Endothelial cell of umbilical vein (primary cell): ENCODE measurements around the gene LMX1A. TPM values are rescaled to one million over a fixed set of nuclear protein-coding genes. Genes with fewer than 3 reads are reported as not detected.

Experiments
- BruUV-seq: library from RNA; stranded (reverse); fragments of 400-500 nt; replicated peaks from 2 replicates; lab custom pipeline; 2021; lab: Mats Ljungman, UMichigan
- CTCF ChIA-PET: fragments of 300-600, 350-600 bp; sonication (Branson Sonifier 250); formaldehyde crosslinking; loops from one replicate; lab custom pipeline; 2021; ENCODE audit warnings: antibody characterized with exemption, inconsistent platforms; lab: Charles Lee
- POLR2A ChIA-PET: fragments of 300-600, 350-600 bp; sonication (Branson Sonifier 250); formaldehyde crosslinking; loops from one replicate; lab custom pipeline; 2021; ENCODE audit warnings: antibody characterized with exemption, inconsistent platforms; lab: Charles Lee
- DNase-seq: peaks from one replicate; pipeline ENCODE4 v3.0.0-alpha.2; 2011; ENCODE audit warnings: low read depth, low spot score
- FAIRE-seq: peaks from 2 replicates; lab custom pipeline; 2011; peaks lifted over from hg19 to GRCh38; lab: Jason Lieb, UNC
- H2AFZ ChIP-seq: 2 replicates; pipeline ENCODE4 v1.6.0; 2012; ENCODE audit warnings: low read depth, low read length, control low read depth, inconsistent platforms
- H3K27ac ChIP-seq: 2 replicates; pipeline ENCODE4 v1.5.1; 2011; ENCODE audit warnings: low read depth, mild to moderate bottlenecking, control low read depth, low read length, moderate library complexity; ENCODE audit not compliant: insufficient read depth
- H3K27me3 ChIP-seq, 2 experiments: 2 replicates each; pipeline versions ENCODE4 v1.6.0 to v1.6.1; 2011; ENCODE audit warnings: low read length in 2 of 2, mixed read lengths in 1 of 2; ENCODE audit not compliant: control insufficient read depth in 2 of 2, insufficient read depth in 2 of 2
- H3K36me3 ChIP-seq, 2 experiments: 2 replicates in 1 of 2; 3 replicates in 1 of 2; pipeline ENCODE4 v1.5.1; 2011; ENCODE audit warnings: low read length in 2 of 2, mild to moderate bottlenecking in 1 of 2, moderate library complexity in 1 of 2; ENCODE audit not compliant: control insufficient read depth in 2 of 2, insufficient read depth in 2 of 2; ENCODE audit errors: extremely low read depth in 1 of 2
- H3K4me1 ChIP-seq: 3 replicates; pipeline ENCODE4 v1.5.1; 2011; ENCODE audit warnings: mild to moderate bottlenecking, low read length; ENCODE audit not compliant: control insufficient read depth, insufficient read depth; ENCODE audit errors: extremely low read depth
- H3K4me2 ChIP-seq: 2 replicates; pipeline ENCODE4 v1.6.1; 2011; ENCODE audit warnings: low read length, control low read depth, mixed read lengths; ENCODE audit not compliant: insufficient read depth
- H3K4me3 ChIP-seq, 3 experiments: fragments of 200-600 bp in 1 of 3; sonication (generic), shearing (Covaris generic) in 1 of 3; replicated peaks in 1 of 3; 2 replicates each; pipeline ENCODE4 v1.5.1; 2011 to 2016; ENCODE audit warnings: control low read depth in 3 of 3, low read length in 3 of 3, mild to moderate bottlenecking in 2 of 3, inconsistent platforms in 1 of 3, low read depth in 1 of 3, moderate library complexity in 1 of 3; ENCODE audit not compliant: insufficient read depth in 1 of 3
- H3K79me2 ChIP-seq: 2 replicates; pipeline ENCODE4 v1.6.0; 2012; ENCODE audit warnings: low read length, inconsistent platforms; ENCODE audit not compliant: control insufficient read depth, insufficient read depth
- H3K9ac ChIP-seq: replicated peaks from 2 replicates; pipeline ENCODE3; 2011; ENCODE audit warnings: low read length, control low read depth; ENCODE audit not compliant: insufficient read depth; ENCODE audit errors: extremely low read depth
- H3K9me1 ChIP-seq: replicated peaks from 3 replicates; pipeline ENCODE4 v1.6.0; 2011; ENCODE audit warnings: mild to moderate bottlenecking, low read length; ENCODE audit not compliant: control insufficient read depth, insufficient read depth; ENCODE audit errors: extremely low read depth
- H3K9me3 ChIP-seq: replicated peaks from 2 replicates; pipeline ENCODE4 v1.5.1; 2012; ENCODE audit warnings: low read length, inconsistent platforms; ENCODE audit not compliant: control insufficient read depth, insufficient read depth
- H4K20me1 ChIP-seq: replicated peaks from 2 replicates; pipeline ENCODE3; 2011; ENCODE audit warnings: mild to moderate bottlenecking, low read length; ENCODE audit not compliant: control insufficient read depth, insufficient read depth; ENCODE audit errors: extremely low read depth
- EZH2 ChIP-seq: IDR thresholded peaks from 2 replicates; pipeline ENCODE4 v1.6.1; 2012; ENCODE audit warnings: borderline replicate concordance, low read depth, mild to moderate bottlenecking, moderate library complexity, low read length, inconsistent platforms; ENCODE audit not compliant: severe bottlenecking
- FOS ChIP-seq: IDR thresholded peaks from 2 replicates; pipeline ENCODE4 v1.6.1; 2011; ENCODE audit warnings: mild to moderate bottlenecking, low read length, moderate library complexity, borderline replicate concordance; ENCODE audit not compliant: insufficient read depth
- JUN ChIP-seq: IDR thresholded peaks from 2 replicates; pipeline ENCODE4 v1.6.1; 2011; ENCODE audit warnings: borderline replicate concordance, low read depth; ENCODE audit not compliant: insufficient read length, insufficient read depth
- MAX ChIP-seq: IDR thresholded peaks from 2 replicates; pipeline ENCODE4 v1.6.1; 2011; ENCODE audit not compliant: insufficient read depth, insufficient read length
- MYC ChIP-seq: IDR thresholded peaks from one replicate; pipeline ENCODE4 v1.6.1; 2011; ENCODE audit warnings: mild to moderate bottlenecking, low read depth, low read length
- POLR2A ChIP-seq: IDR thresholded peaks from 2 replicates; pipeline ENCODE4 v1.6.1; 2012; ENCODE audit warnings: low read depth, mild to moderate bottlenecking, control low read depth, low read length
- POLR2AphosphoS5 ChIP-seq: IDR thresholded peaks from 2 replicates; pipeline ENCODE4 v1.6.1; 2012; ENCODE audit warnings: low read depth, mild to moderate bottlenecking, control low read depth, low read length, moderate library complexity; ENCODE audit not compliant: insufficient read depth
- dilution Hi-C: fragments of 300-500 bp; cut with MboI; formaldehyde crosslinking; loops from one replicate; pipeline ENCODE4 v1.15.0; 2019; ENCODE audit warnings: low sequenced_read_pairs; ENCODE audit not compliant: extremely low pct_ligation_motif_present
- intact Hi-C: fragments of 100-400 bp; cut with micrococcal nuclease; formaldehyde crosslinking; loops from one replicate; pipeline ENCODE4 v1.10.0; 2022
- polyA plus RNA-seq, 4 experiments: library from polyadenylated mRNA; depleted of rRNA in 3 of 4; stranded (reverse) in 3 of 4; unstranded in 1 of 4; fragments of >200 nt; gene quantifications; 2 replicates each; pipeline versions ENCODE4 v1.2.1 to v1.2.3, GENCODE V29; 2011 to 2012; ENCODE audit warnings: missing spikeins in 1 of 4
- total RNA-seq: library from RNA; stranded (reverse); gene quantifications from 2 replicates; pipeline ENCODE4 v1.2.3, GENCODE V29; 2021
- TF ChIP-seq, protein P1 (sequence below), 2 donors: IDR thresholded peaks; 1 replicate in 1 of 2; 2 replicates in 1 of 2; pipeline ENCODE4 v1.5.1; 2011; ENCODE audit warnings: low read length in 2 of 2, mild to moderate bottlenecking in 2 of 2, moderate library complexity in 2 of 2, control low read depth in 1 of 2, inconsistent platforms in 1 of 2, low read depth in 1 of 2; ENCODE audit not compliant: insufficient read depth in 1 of 2; ENCODE audit errors: extremely low read depth in 1 of 2

The LMX1A gene
- total and polyA plus RNA-seq, 2 donors (not counting 3 experiments of a cell fraction or from before 2014, with no cell fraction given), result not detected

- Histone ChIP-seq H2AFZ (no peak overlapping the region), H3K9me1 (no peaks in the 10 kb centered on the region), H3K27me3 (no peaks in the 10 kb centered on the region), H3K9ac (no peak overlapping the region), H3K9me3 (no peaks in the 10 kb centered on the region), H3K36me3 (no peaks in the 10 kb centered on the region), H3K4me2 (no peak overlapping the region), H3K4me3 (no peak overlapping the region), H3K4me1 (no peaks in the 10 kb centered on the region), H3K79me2 (no peaks in the 10 kb centered on the region), H3K27ac (no peak overlapping the region), H4K20me1 (no peaks in the 10 kb centered on the region)
- intact Hi-C loops, result no loop called here
- dilution Hi-C loops, result no loop called here
- CTCF ChIA-PET, result no interaction called here
- FAIRE-seq (no peak), DNase-seq (no peak)
- POLR2A ChIA-PET, result no interaction called here
- TF ChIP-seq JUN (no peak), MYC (no peak), POLR2AphosphoS5 (no peak), EZH2 (no peak), MAX (no peak), POLR2A (no peak), FOS (no peak)
- TF ChIP-seq, protein P1, sequence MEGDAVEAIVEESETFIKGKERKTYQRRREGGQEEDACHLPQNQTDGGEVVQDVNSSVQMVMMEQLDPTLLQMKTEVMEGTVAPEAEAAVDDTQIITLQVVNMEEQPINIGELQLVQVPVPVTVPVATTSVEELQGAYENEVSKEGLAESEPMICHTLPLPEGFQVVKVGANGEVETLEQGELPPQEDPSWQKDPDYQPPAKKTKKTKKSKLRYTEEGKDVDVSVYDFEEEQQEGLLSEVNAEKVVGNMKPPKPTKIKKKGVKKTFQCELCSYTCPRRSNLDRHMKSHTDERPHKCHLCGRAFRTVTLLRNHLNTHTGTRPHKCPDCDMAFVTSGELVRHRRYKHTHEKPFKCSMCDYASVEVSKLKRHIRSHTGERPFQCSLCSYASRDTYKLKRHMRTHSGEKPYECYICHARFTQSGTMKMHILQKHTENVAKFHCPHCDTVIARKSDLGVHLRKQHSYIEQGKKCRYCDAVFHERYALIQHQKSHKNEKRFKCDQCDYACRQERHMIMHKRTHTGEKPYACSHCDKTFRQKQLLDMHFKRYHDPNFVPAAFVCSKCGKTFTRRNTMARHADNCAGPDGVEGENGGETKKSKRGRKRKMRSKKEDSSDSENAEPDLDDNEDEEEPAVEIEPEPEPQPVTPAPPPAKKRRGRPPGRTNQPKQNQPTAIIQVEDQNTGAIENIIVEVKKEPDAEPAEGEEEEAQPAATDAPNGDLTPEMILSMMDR (IDR thresholded peaks at IDR 0.05; ENCODE audit: extremely low read depth in 1 of 2, insufficient read depth in 1 of 2, low read depth in 1 of 2, low read length in 2 of 2), result no peak
- no TSS peak for BruUV-seq
These were observed 29.0 kb downstream of the LMX1A start for GRCh38 chr1:165327538-165327937.
